ENCODE results near the gene GABRB1.

The GABRB1 gene

DNA sequence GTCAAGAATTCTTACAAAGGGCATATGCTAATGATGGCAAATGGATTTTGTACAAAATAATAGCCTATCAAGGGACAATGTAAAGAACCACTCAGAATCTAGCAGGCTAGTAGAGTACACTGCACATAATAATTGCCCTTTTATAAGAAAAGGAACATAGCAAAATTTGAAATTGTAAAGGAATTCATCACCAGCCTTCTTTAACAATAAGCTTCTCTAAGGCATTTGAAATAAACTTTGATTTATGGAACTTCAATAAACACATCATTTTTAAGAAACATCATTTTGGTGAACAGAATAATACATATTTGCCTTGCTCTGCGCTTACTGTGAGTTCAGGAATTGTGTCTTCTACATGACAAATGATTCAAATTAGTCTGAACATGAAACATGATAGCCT is 444.0 kb downstream of the GABRB1 start:
- no peak for DNase-seq
